ENCODE results near the gene ABHD13. TPM values are rescaled to one million over a fixed set of nuclear protein-coding genes. Genes with fewer than 3 reads are reported as not detected.
"Not testable (repeated sequence)": the region's sequence is repeated elsewhere in the genome, so short reads cannot be mapped to it uniquely, and the experiment has no call there.

ABHD13 gene
- total RNA-seq, 1 donor from 2014 or later = 6.8 TPM

DNA sequence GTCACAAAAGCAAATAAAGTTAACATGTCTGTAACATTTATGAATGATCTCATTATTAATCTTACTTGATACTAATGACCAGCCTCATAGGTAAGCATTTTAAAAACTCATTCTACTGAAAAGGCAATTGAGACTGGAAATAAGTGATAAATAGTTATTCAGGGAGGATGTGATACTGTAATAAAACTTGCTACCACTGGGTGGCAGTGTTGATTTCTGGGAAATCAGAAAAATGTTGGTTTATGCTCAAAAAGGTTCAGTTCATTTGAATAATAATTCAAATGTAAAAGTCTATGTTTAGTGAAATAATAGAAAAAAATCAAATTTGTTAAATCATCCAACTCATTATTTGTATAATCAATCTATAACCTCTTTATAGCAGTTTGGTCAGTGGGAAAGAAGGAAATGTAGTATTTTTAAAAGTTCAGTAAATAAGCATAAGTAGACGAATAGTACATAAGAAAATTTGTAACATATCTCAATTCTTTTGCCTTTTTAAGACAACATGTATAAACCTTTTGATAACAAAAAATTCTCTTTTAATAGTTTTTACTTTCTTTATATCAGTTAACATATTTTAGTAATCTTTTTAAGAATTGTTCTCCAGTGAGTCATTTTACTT, 9.6 kb downstream of the ABHD13 start:
- H3K27ac Mint-ChIP-seq = no peak overlapping the region
- H3K4me3 Mint-ChIP-seq (ENCODE audit: low read depth) = no peak overlapping the region
- peaks cover 10% of the 10 kb centered on the region for H3K36me3 Mint-ChIP-seq (ENCODE audit: low read depth)
- DNase-seq (ENCODE audit: low spot score) = no peak
- peaks cover 24% of the 10 kb centered on the region for H3K4me1 Mint-ChIP-seq (ENCODE audit: low read depth)
- H3K27me3 Mint-ChIP-seq (ENCODE audit: low read depth) = no peaks in the 10 kb centered on the region
- H3K9me3 Mint-ChIP-seq = no peaks in the 10 kb centered on the region
- intact Hi-C loops (cut with micrococcal nuclease) = loop anchor here (2.0 to 10.0 kb wide), 4 partner anchors 41 to 669 kb away; partner anchors contain the start of gene TNFSF13B

DNA sequence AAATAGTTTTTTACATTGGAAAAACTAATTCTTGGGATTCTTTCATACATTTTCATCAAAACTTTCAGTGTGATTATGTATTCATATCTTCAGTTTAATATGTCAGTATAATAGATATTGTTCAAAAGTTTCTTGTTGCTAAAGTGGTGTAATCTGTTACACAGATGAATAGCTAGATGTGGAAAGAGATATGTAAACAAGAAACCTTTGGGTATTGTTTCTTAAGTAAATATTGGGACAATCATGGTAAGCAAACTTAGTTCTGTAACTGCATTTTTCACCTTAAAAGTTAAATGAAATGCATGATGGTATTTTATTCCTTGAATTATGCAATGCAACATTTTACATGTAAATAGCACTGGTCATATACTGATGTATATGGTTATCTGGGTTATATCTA, 12.2 kb downstream of the ABHD13 start:
- no peak for DNase-seq (ENCODE audit: low spot score)
- H3K4me1 Mint-ChIP-seq (ENCODE audit: low read depth) = peaks cover 16% of the 10 kb centered on the region
- no peak overlapping the region for H3K27ac Mint-ChIP-seq
- H3K4me3 Mint-ChIP-seq (ENCODE audit: low read depth) = no peak overlapping the region
- intact Hi-C loops (cut with micrococcal nuclease) = no loop called here
- H3K9me3 Mint-ChIP-seq = no peaks in the 10 kb centered on the region
- no peaks in the 10 kb centered on the region for H3K27me3 Mint-ChIP-seq (ENCODE audit: low read depth)
- peaks cover 10% of the 10 kb centered on the region for H3K36me3 Mint-ChIP-seq (ENCODE audit: low read depth)

DNA sequence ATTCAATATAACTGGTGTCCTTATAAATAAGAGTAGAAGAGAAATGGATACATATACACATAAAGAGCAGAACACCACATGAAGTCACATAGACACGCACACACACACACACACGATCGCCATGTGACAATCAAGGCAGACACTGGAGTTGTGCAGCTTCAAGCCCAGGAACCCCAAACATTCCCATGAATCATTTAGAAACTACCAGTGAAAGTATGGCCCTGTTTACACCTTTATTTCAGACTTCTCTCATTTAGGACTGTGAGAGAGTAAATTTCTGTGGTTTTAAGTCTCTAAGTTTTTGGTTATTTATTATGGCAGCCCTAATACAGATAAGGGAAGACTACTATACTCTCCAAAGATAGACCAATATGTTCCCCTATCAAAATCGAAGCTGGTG, 31.0 kb downstream of the ABHD13 start:
- intact Hi-C loops (cut with micrococcal nuclease) = no loop called here

DNA sequence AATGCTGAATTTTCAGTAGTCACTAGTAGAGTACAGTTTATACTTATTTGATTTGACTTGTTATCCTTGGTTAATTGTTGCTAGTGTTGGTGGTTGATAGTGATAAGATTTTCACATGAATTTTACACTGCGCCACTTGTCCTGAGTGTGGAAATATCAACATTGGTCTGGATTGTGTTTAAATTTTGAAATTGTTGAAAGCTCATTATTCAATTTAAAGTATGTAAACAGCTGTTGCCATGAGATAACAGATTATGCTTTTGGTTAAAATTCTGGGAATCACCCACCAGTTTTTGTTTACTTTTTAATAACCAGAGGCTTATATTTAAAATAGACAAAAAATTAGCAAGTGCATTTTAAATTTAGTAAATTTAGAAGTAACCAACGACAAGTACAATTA, 39.1 kb downstream of the ABHD13 start:
- Mint-ChIP-seq H3K27me3 (ENCODE audit: low read depth) (no peaks in the 10 kb centered on the region), H3K27ac (no peak overlapping the region), H3K9me3 (no peaks in the 10 kb centered on the region), H3K36me3 (ENCODE audit: low read depth) (peaks cover 2% of the 10 kb centered on the region), H3K4me1 (ENCODE audit: low read depth) (no peaks in the 10 kb centered on the region), H3K4me3 (ENCODE audit: low read depth) (no peak overlapping the region)
- intact Hi-C loops (cut with micrococcal nuclease) = no loop called here
- DNase-seq (ENCODE audit: low spot score) = no peak

More for the DNA sequence above, 31.0 kb downstream of the ABHD13 start:
- no peaks in the 10 kb centered on the region for H3K27me3 Mint-ChIP-seq (ENCODE audit: low read depth)
- H3K4me3 Mint-ChIP-seq (ENCODE audit: low read depth) = no peak overlapping the region
- no peak for DNase-seq (ENCODE audit: low spot score)
- H3K36me3 Mint-ChIP-seq (ENCODE audit: low read depth) = peaks cover under 1% of the 10 kb centered on the region
- peaks cover 4% of the 10 kb centered on the region for H3K4me1 Mint-ChIP-seq (ENCODE audit: low read depth)
- H3K9me3 Mint-ChIP-seq = peaks cover 13% of the 10 kb centered on the region
- no peak overlapping the region for H3K27ac Mint-ChIP-seq

DNA sequence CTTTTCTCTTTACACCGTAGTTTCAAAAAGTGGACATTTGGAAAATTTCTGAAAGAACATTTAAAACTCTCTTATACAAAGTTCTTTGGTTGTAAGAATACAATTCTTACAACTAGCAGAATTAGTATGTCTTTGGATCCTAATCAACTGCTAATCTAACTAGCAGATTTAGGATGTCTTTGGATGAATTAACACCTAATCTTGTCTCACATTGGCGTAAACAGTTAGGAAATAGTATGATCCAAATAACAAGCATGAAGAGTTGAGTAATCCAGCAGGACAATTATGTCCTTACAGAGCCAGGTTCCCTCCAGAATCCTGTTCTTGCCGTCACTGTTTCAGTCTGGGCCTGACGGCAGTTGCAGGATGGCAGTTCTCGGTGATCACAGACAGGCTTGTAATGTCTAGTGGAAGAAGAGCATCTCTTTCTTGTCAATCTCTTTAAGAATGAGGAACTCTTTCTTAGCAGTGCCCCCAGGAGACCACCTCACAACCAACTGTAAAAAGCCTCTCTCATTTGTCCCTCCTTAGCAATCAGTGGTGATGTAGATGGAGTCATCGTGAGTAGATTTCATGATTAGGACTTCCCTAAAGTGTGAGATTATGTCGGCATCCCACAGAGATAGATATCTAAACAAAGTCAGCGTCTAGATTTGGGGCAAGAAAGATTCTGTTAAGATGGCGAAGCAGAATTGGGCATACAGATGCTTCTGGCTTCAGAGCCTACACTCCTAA, 45.6 kb downstream of the ABHD13 start:
- Mint-ChIP-seq H3K27ac (no peak overlapping the region), H3K27me3 (ENCODE audit: low read depth) (no peaks in the 10 kb centered on the region), H3K36me3 (ENCODE audit: low read depth) (no peaks in the 10 kb centered on the region), H3K4me3 (ENCODE audit: low read depth) (no peak overlapping the region), H3K9me3 (no peaks in the 10 kb centered on the region), H3K4me1 (ENCODE audit: low read depth) (peaks cover 19% of the 10 kb centered on the region)
- DNase-seq (ENCODE audit: low spot score) = no peak
- intact Hi-C loops (cut with micrococcal nuclease) = loop anchor here (10.0 kb wide), 1 partner anchor 269 kb away; no protein-coding TSS in a partner anchor

DNA sequence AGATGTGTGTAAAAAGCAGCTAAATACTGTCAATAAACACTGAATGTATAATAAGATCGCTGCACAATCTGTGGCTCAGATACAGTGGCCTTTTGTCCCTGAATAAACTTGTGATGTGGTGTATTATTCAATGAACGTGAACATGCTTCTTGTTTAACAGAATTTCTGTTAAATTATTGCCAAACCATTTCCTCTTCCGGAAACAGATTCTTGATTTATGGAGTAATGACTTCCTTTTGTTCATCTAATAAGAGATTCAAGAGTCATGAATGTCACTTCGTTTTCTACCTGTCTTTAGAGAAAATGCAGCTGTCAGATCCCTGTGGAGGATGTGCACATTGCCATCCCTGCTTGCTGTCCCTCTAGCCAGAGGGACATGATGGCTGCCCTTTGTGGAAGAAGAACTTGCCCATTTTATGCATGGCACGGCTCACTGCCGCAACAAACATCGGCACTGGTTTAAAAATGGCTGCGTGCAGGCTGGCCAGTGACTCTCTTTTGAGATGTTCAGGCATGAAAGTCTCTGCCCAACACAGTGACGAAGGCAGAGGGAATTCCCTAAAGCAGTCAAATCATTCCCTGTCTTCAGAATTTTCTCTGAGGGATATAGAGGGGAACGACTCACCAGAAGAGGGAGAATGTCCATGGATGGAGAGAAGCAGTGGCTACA, 48.3 kb downstream of the ABHD13 start:
- peak overlapping the region; percentile 9 for H3K4me3 Mint-ChIP-seq (ENCODE audit: low read depth)
- H3K4me1 Mint-ChIP-seq (ENCODE audit: low read depth) = peaks cover 36% of the 10 kb centered on the region
- H3K9me3 Mint-ChIP-seq = no peaks in the 10 kb centered on the region
- DNase-seq (ENCODE audit: low spot score) = no peak
- intact Hi-C loops (cut with micrococcal nuclease) = loop anchor here (10.0 kb wide), 1 partner anchor 272 kb away; no protein-coding TSS in a partner anchor
- H3K36me3 Mint-ChIP-seq (ENCODE audit: low read depth) = no peaks in the 10 kb centered on the region
- H3K27me3 Mint-ChIP-seq (ENCODE audit: low read depth) = no peaks in the 10 kb centered on the region
- H3K27ac Mint-ChIP-seq = no peak overlapping the region

DNA sequence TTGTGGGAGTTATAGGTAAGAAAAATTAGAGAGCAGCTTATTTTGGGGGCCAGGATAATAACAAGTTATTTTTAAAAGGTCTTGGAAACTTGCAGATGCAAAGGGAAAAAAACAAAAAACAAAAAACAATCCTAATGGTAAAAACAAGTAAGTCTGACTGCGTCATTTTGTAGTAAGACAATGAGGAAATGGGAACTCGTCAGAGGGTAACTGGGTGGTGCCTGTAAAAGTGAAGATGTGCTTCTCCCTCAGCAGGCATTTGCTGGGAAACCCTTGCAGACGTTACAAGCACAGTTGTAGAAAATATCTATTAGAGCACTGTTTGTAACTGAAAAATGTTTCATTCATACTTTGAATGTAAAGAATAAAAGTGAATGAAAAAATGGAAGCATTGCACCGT, 49.2 kb downstream of the ABHD13 start:
- H3K4me3 Mint-ChIP-seq (ENCODE audit: low read depth) = no peak overlapping the region

DNA sequence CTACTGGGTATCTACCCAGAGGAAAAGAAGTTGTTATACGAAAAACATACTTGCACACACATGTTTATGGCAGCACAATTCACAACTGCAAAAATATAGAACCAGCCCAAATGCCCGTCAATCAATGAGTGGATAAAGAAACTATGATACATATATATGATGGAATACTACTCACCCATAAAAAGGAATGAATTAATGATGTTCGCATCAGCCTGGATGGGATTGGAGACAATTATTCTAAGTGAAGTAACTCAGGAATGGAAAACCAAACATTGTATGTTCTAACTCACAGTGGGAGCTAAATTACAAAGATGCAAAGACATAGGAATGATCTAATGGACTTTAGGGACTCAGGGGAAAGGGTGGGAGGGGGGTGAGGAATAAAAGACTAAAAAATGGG, 49.7 kb downstream of the ABHD13 start:
- not testable (repeated sequence) for H3K4me3 Mint-ChIP-seq (ENCODE audit: low read depth); H3K27ac Mint-ChIP-seq; DNase-seq (ENCODE audit: low spot score); H3K9me3 Mint-ChIP-seq; H3K36me3 Mint-ChIP-seq (ENCODE audit: low read depth); H3K27me3 Mint-ChIP-seq (ENCODE audit: low read depth)
- intact Hi-C loops (cut with micrococcal nuclease) = loop anchor here (2.0 to 10.0 kb wide), 2 partner anchors 41 to 273 kb away; no protein-coding TSS in a partner anchor
- H3K4me1 Mint-ChIP-seq (ENCODE audit: low read depth) = peaks cover 40% of the 10 kb centered on the region

More for the DNA sequence above, 49.2 kb downstream of the ABHD13 start:
- Mint-ChIP-seq H3K27ac (no peak overlapping the region), H3K9me3 (no peaks in the 10 kb centered on the region), H3K27me3 (ENCODE audit: low read depth) (no peaks in the 10 kb centered on the region), H3K36me3 (ENCODE audit: low read depth) (no peaks in the 10 kb centered on the region), H3K4me1 (ENCODE audit: low read depth) (peaks cover 39% of the 10 kb centered on the region)
- intact Hi-C loops (cut with micrococcal nuclease) = loop anchor here (10.0 kb wide), 1 partner anchor 273 kb away; no protein-coding TSS in a partner anchor
- DNase-seq (ENCODE audit: low spot score) = no peak

DNA sequence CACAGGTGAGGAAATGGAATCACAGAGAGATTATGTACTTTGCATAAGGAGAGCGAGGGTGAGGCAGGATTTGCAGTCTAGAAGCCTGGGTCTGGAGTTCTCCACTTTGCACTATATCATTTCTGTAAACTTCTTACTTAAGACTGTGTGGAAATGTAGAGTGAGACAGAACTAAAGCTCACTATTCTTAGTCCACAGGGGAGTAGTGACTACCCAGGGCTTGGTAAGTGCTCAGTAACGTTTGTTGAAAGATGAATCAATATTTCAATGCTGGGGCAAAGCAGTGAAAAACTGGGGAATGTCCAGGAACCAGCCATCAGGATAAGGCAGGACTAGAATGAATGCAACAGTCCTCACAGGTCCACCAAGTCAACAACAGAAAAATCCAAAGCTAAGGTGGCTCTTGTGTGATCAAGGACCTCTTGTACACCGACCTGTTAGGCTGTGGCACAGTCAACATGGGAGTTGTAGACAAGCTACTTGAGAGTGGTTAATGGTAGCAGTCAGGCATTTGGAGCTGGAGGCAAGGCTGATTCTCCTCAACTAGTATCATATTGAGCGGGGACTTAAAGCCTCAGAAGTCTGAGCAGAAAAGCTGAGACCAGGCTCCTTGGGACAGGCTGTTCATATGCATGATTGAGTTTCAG, 50.4 kb downstream of the ABHD13 start:
- Mint-ChIP-seq H3K4me3 (ENCODE audit: low read depth) (no peak overlapping the region), H3K27ac (no peak overlapping the region), H3K27me3 (ENCODE audit: low read depth) (no peaks in the 10 kb centered on the region), H3K36me3 (ENCODE audit: low read depth) (no peaks in the 10 kb centered on the region), H3K9me3 (no peaks in the 10 kb centered on the region), H3K4me1 (ENCODE audit: low read depth) (peaks cover 40% of the 10 kb centered on the region)
- intact Hi-C loops (cut with micrococcal nuclease) = loop anchor here (1.0 to 10.0 kb wide), 3 partner anchors 42 to 274 kb away; partner anchors contain the start of gene LIG4
- DNase-seq (ENCODE audit: low spot score) = no peak

DNA sequence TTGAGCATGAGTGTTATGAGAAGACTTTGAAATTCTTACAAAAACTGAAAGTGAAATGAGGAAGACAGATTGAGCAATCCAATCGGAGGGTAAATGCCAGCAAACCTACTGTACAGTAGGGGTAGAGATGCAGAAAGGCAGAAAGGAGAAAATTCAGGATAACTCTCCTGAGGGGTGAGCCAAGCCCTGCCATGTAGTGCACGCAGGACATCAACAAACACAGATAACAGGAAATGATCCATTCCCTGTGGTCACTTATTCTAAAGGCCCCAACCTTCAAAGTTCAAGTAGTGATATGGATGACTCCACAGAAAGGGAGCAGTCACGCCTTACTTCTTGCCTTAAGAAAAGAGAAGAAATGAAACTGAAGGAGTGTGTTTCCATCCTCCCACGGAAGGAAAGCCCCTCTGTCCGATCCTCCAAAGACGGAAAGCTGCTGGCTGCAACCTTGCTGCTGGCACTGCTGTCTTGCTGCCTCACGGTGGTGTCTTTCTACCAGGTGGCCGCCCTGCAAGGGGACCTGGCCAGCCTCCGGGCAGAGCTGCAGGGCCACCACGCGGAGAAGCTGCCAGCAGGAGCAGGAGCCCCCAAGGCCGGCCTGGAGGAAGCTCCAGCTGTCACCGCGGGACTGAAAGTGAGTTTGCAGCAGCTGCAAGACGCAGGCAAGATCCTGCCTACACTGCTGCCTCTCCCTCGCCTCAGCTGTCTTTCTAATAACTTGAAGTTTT, 51.6 kb downstream of the ABHD13 start, which contains the start of gene TNFSF13B:
TSS of gene TNFSF13B (plus strand) at position 118 of the 728 bp plus-strand sequence. CDS start at position 296, 178 bp downstream.
- no peaks in the 10 kb centered on the region for H3K27me3 Mint-ChIP-seq (ENCODE audit: low read depth)
- H3K4me1 Mint-ChIP-seq (ENCODE audit: low read depth) = peaks cover 40% of the 10 kb centered on the region
- H3K9me3 Mint-ChIP-seq = no peaks in the 10 kb centered on the region
- peak within 1 kb of the TSS; percentile 78 for H3K27ac Mint-ChIP-seq
- peak within 1 kb of the TSS; percentile 82 for H3K4me3 Mint-ChIP-seq (ENCODE audit: low read depth)
- peak; percentile 24 for DNase-seq (ENCODE audit: low spot score)
- no peaks in the 10 kb centered on the region for H3K36me3 Mint-ChIP-seq (ENCODE audit: low read depth)
- intact Hi-C loops (cut with micrococcal nuclease) = loop anchor here (1.0 to 10.0 kb wide), 4 partner anchors 43 to 275 kb away; partner anchors contain the start of gene LIG4

DNA sequence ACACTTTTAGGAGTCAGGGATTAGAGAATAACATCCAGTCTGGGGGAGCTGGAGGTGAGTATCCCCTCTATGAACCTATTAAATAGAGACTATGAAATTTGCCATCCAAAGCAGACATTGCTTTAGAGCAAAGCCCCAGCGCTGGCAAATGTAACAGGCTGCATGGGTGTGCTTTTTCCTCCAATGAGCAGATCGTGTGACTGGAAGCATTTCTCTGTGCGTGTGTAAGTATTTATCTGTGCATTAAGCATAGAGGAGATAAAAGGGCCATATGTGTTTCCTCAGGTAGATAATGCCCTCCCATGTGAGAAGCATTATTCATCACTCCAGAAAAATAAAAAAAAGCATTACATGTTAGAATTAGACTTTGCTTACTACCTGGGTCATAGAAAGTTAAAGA, 52.2 kb downstream of the ABHD13 start:
- H3K4me1 Mint-ChIP-seq (ENCODE audit: low read depth) = peaks cover 38% of the 10 kb centered on the region
- H3K27me3 Mint-ChIP-seq (ENCODE audit: low read depth) = no peaks in the 10 kb centered on the region
- H3K9me3 Mint-ChIP-seq = no peaks in the 10 kb centered on the region
- no peaks in the 10 kb centered on the region for H3K36me3 Mint-ChIP-seq (ENCODE audit: low read depth)
- intact Hi-C loops (cut with micrococcal nuclease) = loop anchor here (2.0 kb wide), 1 partner anchor 72 kb away; no protein-coding TSS in a partner anchor
- H3K4me3 Mint-ChIP-seq (ENCODE audit: low read depth) = peak overlapping the region; percentile 82
- H3K27ac Mint-ChIP-seq = peak overlapping the region; percentile 78
- DNase-seq (ENCODE audit: low spot score) = no peak

DNA sequence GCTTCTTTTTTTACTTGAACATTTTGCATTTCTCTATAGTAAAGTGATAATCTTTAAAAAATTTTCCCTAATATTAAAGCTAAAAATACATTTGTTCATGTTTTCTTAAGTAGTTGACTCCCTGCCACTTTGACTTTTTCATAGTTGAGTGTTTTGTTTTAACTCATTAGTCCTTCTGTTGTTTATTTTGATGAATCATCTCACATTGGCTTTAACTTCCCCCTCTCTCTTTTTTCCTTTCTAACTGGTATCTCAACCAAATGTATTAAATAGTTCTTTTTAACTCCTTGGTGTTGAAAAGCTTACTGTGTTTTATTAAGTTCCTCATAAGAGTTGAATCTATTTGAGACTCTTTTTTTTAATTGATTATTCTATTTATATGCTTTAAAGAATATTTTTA, 54.1 kb downstream of the ABHD13 start:
- Mint-ChIP-seq H3K36me3 (ENCODE audit: low read depth) (no peaks in the 10 kb centered on the region), H3K27me3 (ENCODE audit: low read depth) (no peaks in the 10 kb centered on the region), H3K4me1 (ENCODE audit: low read depth) (peaks cover 26% of the 10 kb centered on the region), H3K9me3 (no peaks in the 10 kb centered on the region), H3K4me3 (ENCODE audit: low read depth) (no peak overlapping the region), H3K27ac (no peak overlapping the region)
- DNase-seq (ENCODE audit: low spot score) = no peak
- intact Hi-C loops (cut with micrococcal nuclease) = no loop called here

Data from activated T-helper 2 cell treated with anti-CD3 and anti-CD28 coated beads, Interferon-gamma antibody, Interleukin-2, Interleukin-4, amounts not matched to agents 10 μg/mL and 5 μg/mL and 100 μg/mL, durations not matched to agents 14 hours and 24 hours and 36 hours (primary cell).